ENCODE data around the gene L3MBTL2. TPM values are rescaled to one million over a fixed set of nuclear protein-coding genes. Genes with fewer than 3 reads are reported as not detected.

The L3MBTL2 gene
- total RNA-seq: 23.2 and 32.0 TPM in 2 replicates

DNA sequence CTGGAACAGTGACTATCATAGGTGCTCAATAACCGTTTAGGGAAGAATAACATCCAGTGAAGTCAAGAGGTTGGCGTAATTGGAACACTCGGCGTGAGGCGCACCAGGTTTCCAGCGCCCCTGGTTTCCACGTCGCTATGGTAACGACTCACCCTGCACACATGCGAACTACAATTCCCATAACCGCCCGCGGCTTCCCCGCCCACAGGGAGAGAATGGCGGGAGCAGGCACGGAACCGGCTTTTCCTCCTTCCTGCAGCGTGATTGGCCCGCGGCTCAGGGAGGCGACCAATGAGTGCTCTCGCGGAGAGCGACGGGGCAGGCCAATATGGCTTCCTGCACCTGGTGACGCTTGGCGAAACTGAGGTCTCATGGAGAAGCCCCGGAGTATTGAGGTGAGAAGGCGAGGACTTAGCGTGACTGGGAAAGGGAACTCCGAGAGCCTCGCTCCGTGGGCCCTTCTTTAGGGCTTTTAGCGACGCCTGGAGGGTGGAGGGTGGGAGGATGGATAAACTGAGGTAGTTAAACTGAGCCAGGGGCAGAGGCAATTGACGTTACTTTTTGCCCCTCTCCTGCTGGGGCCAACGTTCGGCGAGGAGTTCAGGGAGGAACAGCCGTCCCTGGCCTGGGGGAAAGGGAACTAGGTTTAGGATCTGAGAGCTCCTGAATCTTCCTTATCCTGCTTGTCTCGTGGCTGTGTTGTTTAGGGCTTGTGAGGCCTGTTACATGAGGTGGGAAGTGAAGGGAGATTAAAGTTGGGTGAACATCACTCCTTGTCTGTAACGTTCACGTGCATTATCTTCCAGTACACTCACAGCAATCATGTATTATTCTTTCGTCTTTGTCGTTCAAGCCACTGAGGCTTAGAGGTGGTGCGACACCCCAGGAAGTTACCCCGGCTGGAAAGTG lies at the start of gene L3MBTL2:
Gene L3MBTL2 (plus strand): TSS at position 321 of the 909 bp plus-strand sequence. CDS start 51 bp downstream, at position 372.
- TF ChIP-seq, protein P1, sequence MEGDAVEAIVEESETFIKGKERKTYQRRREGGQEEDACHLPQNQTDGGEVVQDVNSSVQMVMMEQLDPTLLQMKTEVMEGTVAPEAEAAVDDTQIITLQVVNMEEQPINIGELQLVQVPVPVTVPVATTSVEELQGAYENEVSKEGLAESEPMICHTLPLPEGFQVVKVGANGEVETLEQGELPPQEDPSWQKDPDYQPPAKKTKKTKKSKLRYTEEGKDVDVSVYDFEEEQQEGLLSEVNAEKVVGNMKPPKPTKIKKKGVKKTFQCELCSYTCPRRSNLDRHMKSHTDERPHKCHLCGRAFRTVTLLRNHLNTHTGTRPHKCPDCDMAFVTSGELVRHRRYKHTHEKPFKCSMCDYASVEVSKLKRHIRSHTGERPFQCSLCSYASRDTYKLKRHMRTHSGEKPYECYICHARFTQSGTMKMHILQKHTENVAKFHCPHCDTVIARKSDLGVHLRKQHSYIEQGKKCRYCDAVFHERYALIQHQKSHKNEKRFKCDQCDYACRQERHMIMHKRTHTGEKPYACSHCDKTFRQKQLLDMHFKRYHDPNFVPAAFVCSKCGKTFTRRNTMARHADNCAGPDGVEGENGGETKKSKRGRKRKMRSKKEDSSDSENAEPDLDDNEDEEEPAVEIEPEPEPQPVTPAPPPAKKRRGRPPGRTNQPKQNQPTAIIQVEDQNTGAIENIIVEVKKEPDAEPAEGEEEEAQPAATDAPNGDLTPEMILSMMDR (IDR thresholded peaks at IDR 0.05; ENCODE audit: insufficient read depth, low read depth, low read length): no peak
- peak; percentile 96 for DNase-seq (ENCODE audit: low read depth)
- H3K4me3 ChIP-seq (ENCODE audit: low read depth, low read length): peak within 1 kb of the TSS; percentile 93

DNA sequence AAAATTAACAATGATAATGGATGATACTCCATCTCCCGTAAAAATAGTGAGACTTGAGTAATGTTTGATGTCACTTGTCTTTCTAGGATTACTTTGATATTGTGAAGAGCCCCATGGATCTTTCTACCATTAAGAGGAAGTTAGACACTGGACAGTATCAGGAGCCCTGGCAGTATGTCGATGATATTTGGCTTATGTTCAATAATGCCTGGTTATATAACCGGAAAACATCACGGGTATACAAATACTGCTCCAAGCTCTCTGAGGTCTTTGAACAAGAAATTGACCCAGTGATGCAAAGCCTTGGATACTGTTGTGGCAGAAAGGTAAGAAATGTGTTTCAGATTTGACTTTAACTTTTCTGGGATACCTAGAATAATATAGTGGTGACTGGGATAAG lies 48.0 kb upstream of the L3MBTL2 start:
- H3K4me3 ChIP-seq (ENCODE audit: low read depth, low read length): no peak overlapping the region
- TF ChIP-seq, protein P1 (IDR thresholded peaks at IDR 0.05; ENCODE audit: insufficient read depth, low read depth, low read length): no peak
- DNase-seq (ENCODE audit: low read depth): no peak

DNA sequence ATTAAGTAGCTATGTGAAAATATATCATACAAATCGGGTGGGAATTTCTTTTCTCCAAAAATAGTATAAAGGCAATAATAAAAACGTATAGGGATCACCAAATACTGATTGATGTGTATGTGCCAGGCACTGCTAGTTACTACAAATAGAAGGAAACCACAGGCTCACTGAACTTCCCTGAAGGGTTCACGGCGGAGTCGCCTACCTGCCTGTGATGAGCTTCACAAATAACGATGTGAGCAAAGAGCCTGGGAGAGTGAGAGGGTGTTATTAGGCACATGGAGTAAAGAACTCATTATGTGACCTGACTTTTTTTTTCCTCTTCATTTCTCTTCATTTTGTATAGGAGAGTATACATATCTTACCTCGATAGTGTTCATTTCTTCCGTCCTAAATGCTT lies 36.0 kb upstream of the L3MBTL2 start:
- DNase-seq (ENCODE audit: low read depth): no peak
- no peak overlapping the region for H3K4me3 ChIP-seq (ENCODE audit: low read depth, low read length)
- TF ChIP-seq, protein P1 (IDR thresholded peaks at IDR 0.05; ENCODE audit: insufficient read depth, low read depth, low read length): no peak

DNA sequence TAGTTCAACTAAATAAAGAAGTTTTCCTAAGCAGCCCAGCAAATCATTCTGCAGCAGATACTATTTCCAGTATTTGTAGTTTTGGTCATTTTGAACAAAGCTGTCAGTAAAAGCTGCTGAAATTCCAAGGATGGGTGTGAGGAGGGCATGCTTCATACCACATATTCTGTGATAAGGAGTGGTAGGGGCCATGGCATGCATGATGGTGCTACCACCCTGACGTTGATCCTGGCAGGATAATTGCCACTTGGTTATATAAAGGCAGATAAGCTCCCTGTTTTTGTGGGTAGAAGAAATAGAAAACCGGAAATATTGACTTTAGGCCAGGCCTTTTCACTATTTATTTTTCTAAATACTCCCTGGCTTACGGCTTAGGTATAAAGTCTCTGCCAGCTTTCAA lies 33.1 kb upstream of the L3MBTL2 start:
- H3K4me3 ChIP-seq (ENCODE audit: low read depth, low read length): no peak overlapping the region
- TF ChIP-seq, protein P1 (IDR thresholded peaks at IDR 0.05; ENCODE audit: insufficient read depth, low read depth, low read length): no peak
- DNase-seq (ENCODE audit: low read depth): no peak

DNA sequence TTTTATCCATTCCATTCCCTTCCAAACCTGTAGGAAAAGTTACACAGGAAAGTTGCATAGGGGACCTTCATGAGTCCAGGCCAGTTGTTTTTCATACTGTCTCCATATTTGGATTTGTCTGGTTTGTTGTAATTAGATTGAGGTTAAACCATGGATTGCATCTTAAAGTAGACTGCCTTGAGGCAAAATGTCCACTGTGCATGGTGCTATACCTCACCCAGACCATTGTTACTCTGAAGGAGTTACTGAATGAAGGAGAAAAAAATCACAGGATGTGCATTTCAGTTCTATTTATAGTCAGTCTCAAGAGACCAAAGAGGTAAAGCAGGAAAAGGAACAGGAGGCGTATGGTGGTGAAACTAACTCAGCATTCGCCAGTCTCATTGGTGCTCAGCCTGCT lies 29.6 kb upstream of the L3MBTL2 start:
- no peak for DNase-seq (ENCODE audit: low read depth)
- no peak overlapping the region for H3K4me3 ChIP-seq (ENCODE audit: low read depth, low read length)
- TF ChIP-seq, protein P1 (IDR thresholded peaks at IDR 0.05; ENCODE audit: insufficient read depth, low read depth, low read length): no peak

DNA sequence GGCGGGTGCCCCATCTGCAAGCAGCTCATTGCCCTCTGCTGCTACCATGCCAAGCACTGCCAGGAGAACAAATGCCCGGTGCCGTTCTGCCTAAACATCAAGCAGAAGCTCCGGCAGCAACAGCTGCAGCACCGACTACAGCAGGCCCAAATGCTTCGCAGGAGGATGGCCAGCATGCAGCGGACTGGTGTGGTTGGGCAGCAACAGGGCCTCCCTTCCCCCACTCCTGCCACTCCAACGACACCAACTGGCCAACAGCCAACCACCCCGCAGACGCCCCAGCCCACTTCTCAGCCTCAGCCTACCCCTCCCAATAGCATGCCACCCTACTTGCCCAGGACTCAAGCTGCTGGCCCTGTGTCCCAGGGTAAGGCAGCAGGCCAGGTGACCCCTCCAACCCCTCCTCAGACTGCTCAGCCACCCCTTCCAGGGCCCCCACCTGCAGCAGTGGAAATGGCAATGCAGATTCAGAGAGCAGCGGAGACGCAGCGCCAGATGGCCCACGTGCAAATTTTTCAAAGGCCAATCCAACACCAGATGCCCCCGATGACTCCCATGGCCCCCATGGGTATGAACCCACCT lies 28.0 kb upstream of the L3MBTL2 start:
- no peak overlapping the region for H3K4me3 ChIP-seq (ENCODE audit: low read depth, low read length)
- TF ChIP-seq, protein P1 (IDR thresholded peaks at IDR 0.05; ENCODE audit: insufficient read depth, low read depth, low read length): no peak
- DNase-seq (ENCODE audit: low read depth): no peak
